ENCODE data around the gene PAOX.

DNA sequence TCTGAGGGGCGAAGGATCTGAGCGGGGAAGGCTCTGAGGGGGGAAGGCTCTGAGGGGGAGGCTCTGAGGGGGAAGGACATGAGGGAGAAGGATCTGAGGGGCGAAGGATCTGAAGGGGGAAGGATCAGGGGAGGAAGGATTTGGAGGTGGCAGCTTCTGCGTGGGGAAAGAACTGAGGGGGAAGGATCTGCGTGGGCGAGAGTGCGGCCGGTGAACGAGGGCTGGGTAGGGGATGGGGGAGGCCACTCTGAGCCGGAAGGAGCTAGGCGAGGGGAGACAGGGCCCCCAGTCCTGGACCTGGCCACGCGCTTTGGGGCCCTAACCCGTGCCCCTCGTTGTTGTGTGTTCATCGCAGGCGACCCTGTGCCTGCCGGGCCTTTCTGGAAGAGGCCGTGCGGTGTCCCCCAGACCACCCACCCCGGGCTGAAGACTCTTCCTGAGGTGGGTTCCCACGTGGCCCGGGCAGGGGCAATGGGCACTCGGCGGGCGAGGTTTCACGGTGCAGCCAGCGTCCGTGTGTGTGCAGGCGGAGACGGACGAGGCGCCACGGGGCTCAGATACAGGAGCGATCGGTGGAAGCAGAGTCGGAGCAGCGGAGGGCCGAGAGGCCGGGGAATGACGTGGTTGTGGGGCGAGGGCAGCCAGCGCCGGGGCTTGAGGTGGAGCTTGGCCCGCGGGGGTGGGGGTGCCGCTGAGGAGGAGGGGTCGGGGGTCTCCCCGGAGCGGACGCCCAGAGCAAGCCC is 44.4 kb upstream of the PAOX start:
- TF ChIP-seq CTCF (IDR thresholded peaks at IDR 0.05; ENCODE audit: insufficient read depth, low read length, poor library complexity, severe bottlenecking) (no peak), EZH2phosphoT487 (conservative IDR thresholded peaks at IDR 0.05; ENCODE audit: low read length) (no peak)
